Measurements from ENCODE around the gene KSR1. TPM values are rescaled to one million over a fixed set of nuclear protein-coding genes. Genes with fewer than 3 reads are reported as not detected.

Gene KSR1
- total RNA-seq, 1 donor from 2014 or later, result 90.2 TPM

GRCh38 chr17:27415120-27415795, 41.0 kb upstream of the KSR1 start:
- peaks cover 16% of the 10 kb centered on the region for H3K27me3 Mint-ChIP-seq (ENCODE audit: low read depth, unreplicated experiment)
- Histone ChIP-seq H3K79me2 (ENCODE audit: insufficient read depth, low read length) (no peaks in the 10 kb centered on the region), H2AFZ (ENCODE audit: low read depth, low read length) (no peak overlapping the region), H3K4me2 (ENCODE audit: low read length) (no peak overlapping the region), H3K9ac (ENCODE audit: low read length) (no peak overlapping the region), H3K27me3 (ENCODE audit: insufficient read depth, low read length) (peaks cover 2% of the 10 kb centered on the region), H3K4me3 (ENCODE audit: insufficient read depth, low read depth, low read length) (no peak overlapping the region), H3K27ac (ENCODE audit: low read depth, low read length) (no peak overlapping the region), H3K9me3 (ENCODE audit: insufficient read depth, low read depth, low read length) (no peaks in the 10 kb centered on the region), H4K20me1 (ENCODE audit: insufficient read depth, low read length) (no peaks in the 10 kb centered on the region), H3K36me3 (ENCODE audit: insufficient read depth, low read length) (no peaks in the 10 kb centered on the region), H3K4me1 (ENCODE audit: insufficient read depth, low read length) (no peaks in the 10 kb centered on the region)
- DNase-seq (ENCODE audit: low read depth) (no peak), FAIRE-seq (no peak)
- H3K27ac Mint-ChIP-seq (ENCODE audit: unreplicated experiment), result no peak overlapping the region
- H3K36me3 Mint-ChIP-seq (ENCODE audit: low read depth, unreplicated experiment), result no peaks in the 10 kb centered on the region
- TF ChIP-seq CTCF (IDR thresholded peaks at IDR 0.05; ENCODE audit: insufficient read depth, low read depth, low read length), result no peak
- H3K4me3 Mint-ChIP-seq (ENCODE audit: unreplicated experiment), result no peak overlapping the region
- H3K9me3 Mint-ChIP-seq (ENCODE audit: unreplicated experiment), result peaks cover 2% of the 10 kb centered on the region
- no peaks in the 10 kb centered on the region for H3K4me1 Mint-ChIP-seq (ENCODE audit: low read depth, unreplicated experiment)

GRCh38 chr17:27417596-27418365, 38.5 kb upstream of the KSR1 start:
- no peak overlapping the region for H3K27ac Mint-ChIP-seq (ENCODE audit: unreplicated experiment)
- FAIRE-seq, result no peak
- H3K27me3 Mint-ChIP-seq (ENCODE audit: low read depth, unreplicated experiment), result peaks cover 16% of the 10 kb centered on the region

More at GRCh38 chr17:27417596-27418365, 38.5 kb upstream of the KSR1 start:
- H4K20me1 ChIP-seq (ENCODE audit: insufficient read depth, low read length), result no peaks in the 10 kb centered on the region
- no peak overlapping the region for H3K9ac ChIP-seq (ENCODE audit: low read length)
- H3K36me3 ChIP-seq (ENCODE audit: insufficient read depth, low read length), result no peaks in the 10 kb centered on the region
- peaks cover 2% of the 10 kb centered on the region for H3K27me3 ChIP-seq (ENCODE audit: insufficient read depth, low read length)
- no peak overlapping the region for H3K4me3 ChIP-seq (ENCODE audit: insufficient read depth, low read depth, low read length)
- H3K36me3 Mint-ChIP-seq (ENCODE audit: low read depth, unreplicated experiment), result no peaks in the 10 kb centered on the region
- no peak overlapping the region for H3K4me2 ChIP-seq (ENCODE audit: low read length)
- H2AFZ ChIP-seq (ENCODE audit: low read depth, low read length), result no peak overlapping the region
- no peaks in the 10 kb centered on the region for H3K9me3 ChIP-seq (ENCODE audit: insufficient read depth, low read depth, low read length)
- no peak for TF ChIP-seq CTCF (IDR thresholded peaks at IDR 0.05; ENCODE audit: insufficient read depth, low read depth, low read length)
- TF ChIP-seq EZH2 (IDR thresholded peaks at IDR 0.05; ENCODE audit: insufficient read depth, low read length), result no peak
- no peak overlapping the region for H3K4me3 Mint-ChIP-seq (ENCODE audit: unreplicated experiment)
- H3K79me2 ChIP-seq (ENCODE audit: insufficient read depth, low read length), result no peaks in the 10 kb centered on the region
- no peaks in the 10 kb centered on the region for H3K4me1 ChIP-seq (ENCODE audit: insufficient read depth, low read length)
- no peak overlapping the region for H3K27ac ChIP-seq (ENCODE audit: low read depth, low read length)
- H3K9me3 Mint-ChIP-seq (ENCODE audit: unreplicated experiment), result peaks cover 2% of the 10 kb centered on the region
- no peaks in the 10 kb centered on the region for H3K4me1 Mint-ChIP-seq (ENCODE audit: low read depth, unreplicated experiment)
- no peak for DNase-seq (ENCODE audit: low read depth)
